Uterus (tissue), 2 donors: Measurements from ENCODE around the gene LYST.

Source experiments
- POLR2A ChIP-seq, 2 donors: fragments of 450-650 bp; IDR thresholded peaks; one replicate each; pipeline ENCODE4 v1.6.1; 2016; ENCODE audit warnings: antibody characterized with exemption in 2 of 2, mild to moderate bottlenecking in 1 of 2, moderate library complexity in 1 of 2
- TF ChIP-seq, protein P1 (sequence below), 4 experiments: fragments of 200-600 bp in 2 of 4; fragments of 450-650 bp in 2 of 4; sonication (generic) in 2 of 4; IDR thresholded peaks; one replicate each; pipeline ENCODE4 v1.5.1; 2016 to 2019; ENCODE audit warnings: antibody characterized with exemption in 4 of 4, mild to moderate bottlenecking in 2 of 4, moderate library complexity in 1 of 4

- TF ChIP-seq, protein P1, sequence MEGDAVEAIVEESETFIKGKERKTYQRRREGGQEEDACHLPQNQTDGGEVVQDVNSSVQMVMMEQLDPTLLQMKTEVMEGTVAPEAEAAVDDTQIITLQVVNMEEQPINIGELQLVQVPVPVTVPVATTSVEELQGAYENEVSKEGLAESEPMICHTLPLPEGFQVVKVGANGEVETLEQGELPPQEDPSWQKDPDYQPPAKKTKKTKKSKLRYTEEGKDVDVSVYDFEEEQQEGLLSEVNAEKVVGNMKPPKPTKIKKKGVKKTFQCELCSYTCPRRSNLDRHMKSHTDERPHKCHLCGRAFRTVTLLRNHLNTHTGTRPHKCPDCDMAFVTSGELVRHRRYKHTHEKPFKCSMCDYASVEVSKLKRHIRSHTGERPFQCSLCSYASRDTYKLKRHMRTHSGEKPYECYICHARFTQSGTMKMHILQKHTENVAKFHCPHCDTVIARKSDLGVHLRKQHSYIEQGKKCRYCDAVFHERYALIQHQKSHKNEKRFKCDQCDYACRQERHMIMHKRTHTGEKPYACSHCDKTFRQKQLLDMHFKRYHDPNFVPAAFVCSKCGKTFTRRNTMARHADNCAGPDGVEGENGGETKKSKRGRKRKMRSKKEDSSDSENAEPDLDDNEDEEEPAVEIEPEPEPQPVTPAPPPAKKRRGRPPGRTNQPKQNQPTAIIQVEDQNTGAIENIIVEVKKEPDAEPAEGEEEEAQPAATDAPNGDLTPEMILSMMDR (IDR thresholded peaks at IDR 0.05): no peak
- no peak for TF ChIP-seq POLR2A (IDR thresholded peaks at IDR 0.05)
Observed at GRCh38 chr1:235650341-235651169, 216.2 kb downstream of the LYST start.
